Measurements from ENCODE around the gene ETV1. TPM values are rescaled to one million over a fixed set of nuclear protein-coding genes. Genes with fewer than 3 reads are reported as not detected.

The ETV1 gene
- total RNA-seq, 1 experiment from 2014 or later: 45.9 TPM

DNA sequence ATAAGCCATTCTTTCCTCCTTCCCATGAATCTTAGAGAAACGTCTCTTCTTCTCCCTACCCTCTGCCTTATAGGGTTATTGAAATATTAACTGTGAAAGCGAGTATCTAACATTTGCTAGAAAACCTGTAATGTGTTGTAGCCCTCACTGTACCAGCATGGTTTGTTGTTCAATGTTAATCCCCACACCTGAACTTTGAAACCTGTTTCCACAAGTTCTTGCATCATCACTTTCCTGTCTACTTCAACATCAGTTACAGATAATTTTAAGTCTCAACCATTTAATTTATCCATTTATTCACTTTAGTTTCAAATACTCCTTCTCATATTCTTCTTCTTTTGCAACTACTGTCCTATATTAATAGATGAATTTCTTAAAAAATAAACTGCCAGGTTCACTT is 148.2 kb downstream of the ETV1 start:
- Mint-ChIP-seq H3K9me3 (ENCODE audit: low read depth, unreplicated experiment) (no peaks in the 10 kb centered on the region), H3K4me3 (ENCODE audit: low read depth, unreplicated experiment) (no peak overlapping the region), H3K27ac (ENCODE audit: unreplicated experiment) (no peak overlapping the region), H3K36me3 (ENCODE audit: insufficient read depth, unreplicated experiment) (no peaks in the 10 kb centered on the region), H3K27me3 (ENCODE audit: unreplicated experiment) (no peaks in the 10 kb centered on the region), H3K4me1 (ENCODE audit: low read depth, unreplicated experiment) (peaks cover 11% of the 10 kb centered on the region)
- no TSS peak for BruUV-seq (replicated peaks)
- intact Hi-C loops (cut with micrococcal nuclease; ENCODE audit: unreplicated experiment): no loop called here
- DNase-seq: no peak
- CTCF ChIA-PET: no interaction called here
- TF ChIP-seq, protein P1, sequence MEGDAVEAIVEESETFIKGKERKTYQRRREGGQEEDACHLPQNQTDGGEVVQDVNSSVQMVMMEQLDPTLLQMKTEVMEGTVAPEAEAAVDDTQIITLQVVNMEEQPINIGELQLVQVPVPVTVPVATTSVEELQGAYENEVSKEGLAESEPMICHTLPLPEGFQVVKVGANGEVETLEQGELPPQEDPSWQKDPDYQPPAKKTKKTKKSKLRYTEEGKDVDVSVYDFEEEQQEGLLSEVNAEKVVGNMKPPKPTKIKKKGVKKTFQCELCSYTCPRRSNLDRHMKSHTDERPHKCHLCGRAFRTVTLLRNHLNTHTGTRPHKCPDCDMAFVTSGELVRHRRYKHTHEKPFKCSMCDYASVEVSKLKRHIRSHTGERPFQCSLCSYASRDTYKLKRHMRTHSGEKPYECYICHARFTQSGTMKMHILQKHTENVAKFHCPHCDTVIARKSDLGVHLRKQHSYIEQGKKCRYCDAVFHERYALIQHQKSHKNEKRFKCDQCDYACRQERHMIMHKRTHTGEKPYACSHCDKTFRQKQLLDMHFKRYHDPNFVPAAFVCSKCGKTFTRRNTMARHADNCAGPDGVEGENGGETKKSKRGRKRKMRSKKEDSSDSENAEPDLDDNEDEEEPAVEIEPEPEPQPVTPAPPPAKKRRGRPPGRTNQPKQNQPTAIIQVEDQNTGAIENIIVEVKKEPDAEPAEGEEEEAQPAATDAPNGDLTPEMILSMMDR (IDR thresholded peaks at IDR 0.05; ENCODE audit: unreplicated experiment): no peak

Data from Calu3 (cell line).